GF-D8 (cell line): ENCODE data around the gene DLGAP3.

Experiments
- DNase-seq: peaks from one replicate; lab custom pipeline; 2025; lab: John Stamatoyannopoulos, UW

DLGAP3 gene

DNA sequence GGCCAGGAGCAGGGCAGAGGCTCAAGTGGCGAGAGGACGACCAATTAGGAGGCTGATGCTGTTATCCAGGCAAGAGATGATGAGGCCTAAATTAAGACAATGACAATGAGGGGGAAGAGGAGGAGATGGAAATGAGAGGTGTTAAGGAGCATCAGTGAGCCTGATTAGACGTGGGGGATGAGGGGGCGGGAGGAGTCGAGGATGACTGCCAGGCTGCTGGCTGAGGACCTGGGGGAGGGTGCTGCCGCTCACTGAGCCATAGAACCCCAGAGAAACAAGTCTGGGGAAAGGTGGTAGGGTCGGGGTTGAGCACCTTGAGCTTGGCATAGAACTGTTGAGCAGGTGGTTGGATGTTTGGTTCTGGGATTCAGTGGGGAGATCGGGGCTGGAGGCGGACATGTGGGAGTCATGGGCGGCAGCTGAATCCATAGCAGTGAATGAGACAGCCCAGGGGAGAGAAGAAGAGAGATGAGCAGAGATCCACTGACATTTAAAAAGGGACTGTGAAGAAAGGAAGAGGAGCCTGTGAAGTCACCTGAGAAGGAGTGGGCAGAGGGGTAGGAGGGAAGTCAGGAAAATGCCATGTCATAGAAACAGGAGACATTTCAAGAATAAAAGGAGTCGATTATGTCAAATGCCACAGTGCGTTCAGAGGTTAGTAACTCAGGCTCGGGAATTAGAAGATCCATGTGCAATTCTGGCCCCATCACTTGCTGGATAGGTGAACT is 28.5 kb downstream of the DLGAP3 start:
- no peak for DNase-seq

DNA sequence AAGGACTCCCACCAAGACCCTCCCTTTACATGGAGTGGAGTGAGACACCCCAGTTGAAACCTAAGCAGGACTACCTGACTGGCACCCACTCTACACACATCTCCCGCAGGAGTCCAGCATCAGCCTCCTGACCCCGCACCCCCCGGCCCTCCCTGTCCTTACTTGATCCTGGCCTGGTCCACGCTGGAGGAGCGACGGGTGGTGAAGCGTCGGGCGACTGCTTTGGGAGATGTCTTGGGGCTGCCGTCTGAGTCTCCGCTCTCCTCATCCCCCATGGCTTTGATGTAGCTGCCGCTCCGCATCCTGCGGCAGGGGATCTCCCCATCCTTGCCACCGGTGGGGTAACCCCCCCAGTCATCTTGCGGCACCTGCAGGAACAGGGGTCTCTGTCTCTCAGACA is 29.5 kb downstream of the DLGAP3 start:
- DNase-seq: no peak

DNA sequence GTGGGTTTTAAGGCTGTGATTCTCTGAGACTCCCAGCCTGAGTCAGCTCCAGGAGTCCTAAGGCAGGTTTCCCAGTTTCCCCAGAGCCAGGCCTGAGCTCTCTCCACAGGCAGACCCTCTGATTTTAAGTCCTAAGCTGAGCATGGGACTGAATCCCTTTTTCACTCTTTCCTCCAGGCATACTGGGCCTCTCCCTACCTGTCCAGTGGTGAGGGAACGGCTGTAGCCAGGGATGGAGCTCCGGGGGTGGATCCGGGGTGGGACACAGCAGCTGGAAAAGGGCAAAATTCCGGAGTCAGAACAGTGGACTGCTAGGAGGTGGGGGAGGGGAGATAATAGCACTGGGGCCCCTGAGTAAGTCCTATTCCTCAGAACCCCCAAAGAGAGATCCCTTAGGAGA is 30.0 kb downstream of the DLGAP3 start:
- DNase-seq: no peak

DNA sequence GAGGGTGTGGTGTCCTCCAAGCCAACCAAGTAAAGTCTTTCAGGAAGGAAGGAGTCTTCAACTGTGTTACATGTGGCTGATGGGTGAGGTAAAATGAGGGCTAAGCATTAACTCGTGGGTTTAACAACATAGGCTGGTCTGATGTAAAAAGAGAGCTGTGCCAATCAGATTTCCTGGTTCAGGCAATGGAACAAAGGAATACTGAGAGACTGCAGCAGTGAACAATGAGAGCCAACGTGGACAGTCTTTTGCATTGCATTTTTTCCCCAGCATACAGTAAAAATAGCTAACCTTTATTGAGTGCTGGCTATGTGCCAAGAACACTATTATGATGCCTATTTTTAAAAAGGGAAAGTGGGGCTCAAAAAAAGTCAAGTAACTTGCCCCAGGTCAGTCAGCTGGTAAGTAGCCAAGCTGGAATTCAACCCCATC is 31.1 kb downstream of the DLGAP3 start:
- no peak for DNase-seq

DNA sequence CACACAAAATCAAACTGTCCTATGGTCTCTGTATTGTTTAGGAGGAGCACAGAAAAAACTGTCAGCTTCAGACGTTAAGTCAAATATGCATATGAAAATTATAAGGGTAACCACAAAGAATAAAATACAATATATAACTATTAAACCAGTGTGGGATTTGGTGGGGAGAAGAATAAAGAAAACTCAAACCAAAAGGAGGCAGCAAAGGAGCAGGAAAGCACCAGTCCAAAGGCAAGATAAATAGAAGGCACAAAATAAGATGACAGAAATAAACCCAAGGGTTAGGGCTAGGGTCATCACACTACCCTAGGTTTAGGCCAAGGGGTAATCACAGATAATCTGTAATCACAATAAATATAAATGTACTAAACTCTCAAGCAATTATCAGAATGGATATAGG is 32.8 kb downstream of the DLGAP3 start:
- DNase-seq: no peak

DNA sequence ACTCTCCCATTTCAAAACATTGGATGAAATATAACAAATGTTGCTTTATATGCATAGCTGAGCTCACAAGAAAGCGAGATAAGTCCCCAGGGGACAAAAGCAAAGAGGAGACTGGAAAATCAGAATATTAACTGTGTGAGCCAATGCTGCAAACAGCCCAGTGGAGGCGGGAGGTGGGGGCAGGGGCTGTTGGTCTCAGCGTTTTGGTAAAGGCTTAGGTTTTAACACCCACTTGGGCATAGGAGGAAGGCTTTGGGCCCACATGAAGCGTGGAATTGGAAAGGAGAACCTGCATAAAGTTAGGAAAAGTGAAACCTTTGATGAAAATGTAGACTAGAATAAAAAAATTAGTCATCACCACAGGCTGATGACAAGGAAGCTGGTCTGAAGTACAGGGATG is 39.7 kb downstream of the DLGAP3 start:
- DNase-seq: no peak

DNA sequence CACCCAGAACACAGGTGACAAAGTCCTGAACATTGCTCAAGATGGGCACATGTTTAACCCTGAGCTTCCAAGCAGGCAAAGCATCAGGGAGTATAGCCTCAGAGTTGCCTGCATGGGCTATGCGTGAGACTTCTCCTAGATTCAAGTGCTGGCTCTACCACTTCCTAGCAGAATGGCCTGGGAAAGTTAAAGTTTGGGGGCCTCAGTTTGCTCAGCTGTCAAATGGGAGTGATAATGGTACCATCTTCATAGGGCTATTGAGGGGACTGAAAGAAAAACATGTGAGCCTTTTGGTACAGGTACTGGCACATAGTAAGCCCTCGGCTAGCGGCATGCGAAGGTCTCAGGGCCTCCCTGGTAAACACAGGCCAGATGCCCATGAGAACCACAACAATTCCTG is 41.9 kb downstream of the DLGAP3 start:
- DNase-seq: no peak

DNA sequence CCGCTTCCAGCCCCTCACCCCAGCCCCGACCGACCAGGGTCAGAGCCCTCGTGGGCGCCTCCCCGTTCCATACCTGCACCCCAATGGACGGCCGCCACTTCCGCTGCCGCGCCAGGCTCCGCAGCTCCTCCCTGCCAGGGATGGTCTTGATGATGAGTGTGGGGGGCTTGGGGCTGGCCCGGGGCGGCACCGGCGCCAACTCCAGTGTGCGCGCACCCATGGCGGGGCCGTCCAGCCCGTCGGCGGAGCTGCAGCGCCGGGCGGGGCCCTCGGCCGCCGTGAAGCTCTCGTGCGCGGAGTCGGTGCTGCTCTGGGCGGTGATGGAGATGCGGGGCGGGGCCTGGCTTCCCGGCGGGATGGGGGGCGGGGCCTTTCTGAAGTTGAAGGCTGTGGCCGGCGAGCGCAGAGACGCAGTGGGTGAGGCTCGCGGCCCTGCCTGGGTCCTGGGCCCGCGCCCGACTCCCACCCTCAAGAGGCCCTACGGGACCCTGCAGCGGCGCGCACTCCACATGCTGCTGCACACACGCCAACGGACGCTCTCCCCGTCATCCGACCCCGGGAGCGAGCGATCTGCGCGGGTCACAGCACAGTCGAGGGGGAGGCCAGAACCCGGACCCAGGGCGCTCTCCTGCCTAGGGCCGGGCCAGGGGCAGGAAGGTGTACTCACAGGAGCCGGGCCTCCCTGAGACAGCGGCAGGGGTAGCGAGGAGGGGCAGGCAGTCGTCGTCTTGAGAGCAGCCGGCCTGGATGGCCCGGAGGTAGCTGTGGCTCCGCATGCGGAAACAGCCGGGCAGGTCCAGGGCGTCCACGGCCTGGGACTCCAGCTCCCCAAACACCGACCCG is 43.8 kb downstream of the DLGAP3 start:
- no peak for DNase-seq

DNA sequence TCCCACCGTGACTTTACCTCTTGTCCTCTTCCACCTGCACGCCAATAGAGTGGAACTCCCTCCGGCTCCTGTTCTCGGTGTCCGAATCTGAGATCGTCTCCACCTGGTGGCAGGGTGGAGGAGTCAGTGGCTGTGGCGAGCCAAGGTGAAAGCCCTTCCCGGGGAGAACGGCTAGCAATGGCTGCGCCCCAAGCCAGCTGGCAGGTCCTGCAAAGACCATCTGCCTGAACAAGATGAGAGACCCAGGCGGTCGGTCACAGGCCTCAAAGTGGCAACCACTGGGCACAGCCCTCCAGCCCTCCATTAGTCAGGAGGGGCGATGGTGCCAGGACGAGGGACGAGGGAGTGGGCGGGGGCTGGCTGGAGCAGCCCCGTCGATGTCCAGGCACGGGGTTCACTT is 44.5 kb downstream of the DLGAP3 start:
- no peak for DNase-seq

DNA sequence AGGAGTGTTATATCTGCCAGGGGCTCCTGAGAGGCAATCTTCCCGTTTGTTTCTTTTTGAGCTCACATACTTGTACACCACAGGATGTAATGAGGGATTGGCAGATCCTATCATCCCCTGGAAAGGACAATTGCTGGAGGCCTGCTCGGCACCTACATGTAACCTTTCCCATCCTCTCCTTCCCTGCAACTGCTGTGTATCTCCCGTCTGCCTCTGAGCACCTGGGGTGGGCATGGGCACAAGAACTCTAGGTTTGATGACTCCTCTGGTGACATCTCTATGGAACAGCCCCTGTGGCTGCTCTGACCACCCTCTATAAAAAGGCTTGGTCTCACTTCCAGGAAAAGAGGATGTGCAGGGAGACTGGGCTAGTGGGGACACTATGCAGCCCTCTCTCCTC is 44.9 kb downstream of the DLGAP3 start:
- no peak for DNase-seq

DNA sequence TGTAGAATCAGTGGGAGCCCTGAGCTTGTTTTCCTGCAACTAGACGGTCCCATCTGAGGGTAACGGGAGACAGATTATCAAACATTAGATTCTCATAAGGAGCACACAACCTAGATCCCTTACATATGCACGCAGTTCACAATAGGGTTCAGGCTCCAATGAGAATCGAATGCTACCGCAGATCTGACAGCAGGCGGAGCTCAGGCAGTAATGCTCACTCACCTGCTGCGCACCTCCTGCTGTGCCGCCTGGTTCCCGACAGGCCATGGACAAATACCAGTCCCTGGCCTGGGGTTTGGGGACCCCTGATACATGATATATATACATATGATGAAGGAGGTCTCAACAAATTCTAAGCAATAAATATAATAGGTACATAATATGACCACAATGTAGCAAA is 50.2 kb downstream of the DLGAP3 start:
- no peak for DNase-seq

DNA sequence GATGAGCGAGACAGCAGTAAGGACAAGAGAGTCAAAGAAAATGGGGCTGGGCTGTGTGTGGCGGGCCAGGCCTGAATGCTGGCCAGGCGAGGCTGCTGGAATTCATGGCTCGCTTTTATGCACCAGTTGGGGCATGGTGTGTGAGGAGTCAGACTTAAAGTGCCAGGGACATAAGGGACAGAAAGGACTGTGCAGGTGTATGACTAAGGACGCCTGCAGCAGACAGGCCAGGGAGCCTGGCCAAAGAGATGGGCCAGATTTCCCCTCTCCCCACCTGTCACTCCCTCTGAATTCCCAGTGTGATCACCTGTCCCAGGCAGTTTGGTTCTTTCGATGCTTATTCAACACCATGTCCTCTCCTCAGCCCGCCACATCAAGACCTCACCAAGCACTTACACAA is 53.0 kb downstream of the DLGAP3 start:
- DNase-seq: no peak

DNA sequence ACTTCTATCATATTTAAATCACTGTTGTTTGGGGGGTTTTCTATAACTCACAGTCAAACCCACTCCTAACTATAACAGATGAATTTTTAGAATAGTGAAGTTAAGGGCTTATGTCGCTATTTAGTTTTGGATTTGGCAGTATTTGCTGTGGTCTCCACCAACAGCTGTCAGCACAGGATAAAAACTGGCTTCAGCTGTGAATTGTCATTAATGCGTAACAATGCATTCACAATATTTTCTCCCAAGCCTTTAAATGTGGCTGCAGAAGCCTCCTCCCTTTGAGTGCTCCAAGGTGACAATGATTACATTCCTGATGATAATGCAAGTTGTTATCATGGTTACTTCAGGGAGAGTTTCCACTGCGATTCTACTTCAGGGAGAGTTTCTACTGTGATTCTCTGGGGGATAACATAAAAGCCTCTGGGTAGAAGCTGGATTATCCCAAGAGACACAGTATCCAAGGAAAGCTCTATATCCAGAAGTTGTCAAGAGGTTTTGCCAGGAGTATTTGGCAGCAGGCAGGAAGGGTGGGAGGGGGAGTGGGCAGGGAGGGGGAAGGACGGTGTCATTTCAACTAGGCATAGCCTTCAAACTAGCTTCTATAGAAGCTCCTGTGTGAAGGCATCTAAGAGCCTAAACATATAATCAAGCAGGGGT is 55.0 kb downstream of the DLGAP3 start:
- DNase-seq: no peak

DNA sequence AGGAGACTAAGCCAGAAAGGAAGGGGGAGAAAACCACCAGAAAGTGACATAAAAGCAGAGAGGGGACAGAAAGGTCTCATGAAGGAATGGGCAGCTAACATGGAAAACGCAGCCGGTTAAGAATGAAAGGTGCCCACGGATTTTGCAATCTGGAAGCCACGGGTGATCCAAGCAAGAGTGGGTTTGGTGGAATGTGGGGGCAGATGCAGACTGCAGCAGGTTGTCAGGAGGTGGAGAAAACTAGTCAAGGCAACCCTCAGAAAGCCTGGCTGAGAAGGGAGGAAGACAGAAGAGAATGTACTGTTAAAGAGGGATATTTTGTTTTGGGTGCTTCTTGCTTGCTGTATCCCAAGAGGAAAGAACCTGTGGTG is 57.3 kb downstream of the DLGAP3 start:
- no peak for DNase-seq

DNA sequence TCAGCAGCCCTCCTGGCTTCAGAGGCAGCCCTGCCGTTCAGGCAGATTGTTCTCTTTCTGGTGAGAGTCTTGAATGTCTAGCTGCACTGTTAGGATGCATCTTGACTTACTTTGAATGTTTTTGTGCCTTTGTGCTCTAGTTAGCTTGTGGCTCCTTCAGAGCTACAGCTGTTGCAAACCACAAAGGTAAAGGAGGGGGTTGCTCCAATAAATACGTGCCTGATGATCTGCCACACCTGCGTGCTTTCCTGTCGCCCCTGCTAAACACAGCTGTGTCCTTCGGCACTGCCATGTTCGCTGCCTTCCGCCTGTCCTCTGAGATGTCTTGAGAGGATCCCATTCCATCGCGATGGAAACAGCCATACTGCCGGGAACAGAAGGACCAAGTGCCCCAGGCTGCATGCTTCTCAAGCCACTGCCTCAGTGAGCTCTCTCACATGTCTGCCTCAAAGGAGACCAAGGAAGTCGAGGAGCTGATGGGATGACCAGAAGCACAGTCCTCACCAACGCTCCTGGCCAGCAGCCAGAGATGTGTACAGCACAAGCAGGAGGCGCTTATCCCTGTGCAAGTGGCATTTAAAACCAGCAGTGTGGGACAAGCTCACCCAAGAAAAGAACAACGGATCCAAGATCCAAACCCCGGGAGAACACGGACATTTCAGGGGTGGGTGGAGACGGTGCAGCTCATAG is 57.9 kb downstream of the DLGAP3 start:
- no peak for DNase-seq

DNA sequence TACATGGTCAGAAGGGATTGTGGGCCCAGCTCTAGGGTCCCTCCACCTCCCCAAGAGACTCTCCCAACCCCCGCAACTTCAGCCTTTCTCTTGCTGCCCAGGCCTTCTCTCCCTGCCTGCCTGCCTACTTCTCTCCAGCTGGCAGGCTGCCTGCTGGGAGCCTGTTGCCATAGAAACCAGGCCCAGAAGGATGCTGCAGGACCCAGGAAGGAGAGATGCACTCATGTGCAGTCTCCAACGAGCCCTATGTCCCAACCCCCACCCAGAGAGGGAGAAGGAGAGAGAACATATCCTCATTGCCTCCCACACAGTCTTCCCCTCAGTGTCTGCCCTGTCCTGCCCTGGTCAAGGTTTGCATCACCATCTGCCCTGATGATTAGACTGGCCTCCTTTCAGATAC is 59.1 kb downstream of the DLGAP3 start:
- no peak for DNase-seq

DNA sequence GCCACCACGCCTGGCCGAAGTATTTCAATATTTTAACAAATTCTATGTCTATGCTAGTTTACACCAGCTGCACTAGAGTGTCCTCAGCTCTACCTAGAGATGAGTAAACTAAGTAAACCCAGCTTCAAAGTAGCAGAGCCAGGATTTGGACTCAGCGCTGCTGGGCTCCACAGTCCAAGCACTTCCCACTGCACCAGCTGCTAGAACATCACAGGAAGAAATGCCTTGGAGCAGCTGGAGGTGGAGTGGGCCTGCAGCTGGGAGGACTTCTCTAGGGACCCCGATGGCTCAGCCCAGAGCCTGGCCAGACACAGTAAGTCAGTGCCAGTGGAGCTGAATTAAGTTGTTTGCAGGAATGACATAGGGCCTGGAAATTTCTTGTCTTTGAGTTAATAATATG is 59.7 kb downstream of the DLGAP3 start:
- DNase-seq: no peak

DNA sequence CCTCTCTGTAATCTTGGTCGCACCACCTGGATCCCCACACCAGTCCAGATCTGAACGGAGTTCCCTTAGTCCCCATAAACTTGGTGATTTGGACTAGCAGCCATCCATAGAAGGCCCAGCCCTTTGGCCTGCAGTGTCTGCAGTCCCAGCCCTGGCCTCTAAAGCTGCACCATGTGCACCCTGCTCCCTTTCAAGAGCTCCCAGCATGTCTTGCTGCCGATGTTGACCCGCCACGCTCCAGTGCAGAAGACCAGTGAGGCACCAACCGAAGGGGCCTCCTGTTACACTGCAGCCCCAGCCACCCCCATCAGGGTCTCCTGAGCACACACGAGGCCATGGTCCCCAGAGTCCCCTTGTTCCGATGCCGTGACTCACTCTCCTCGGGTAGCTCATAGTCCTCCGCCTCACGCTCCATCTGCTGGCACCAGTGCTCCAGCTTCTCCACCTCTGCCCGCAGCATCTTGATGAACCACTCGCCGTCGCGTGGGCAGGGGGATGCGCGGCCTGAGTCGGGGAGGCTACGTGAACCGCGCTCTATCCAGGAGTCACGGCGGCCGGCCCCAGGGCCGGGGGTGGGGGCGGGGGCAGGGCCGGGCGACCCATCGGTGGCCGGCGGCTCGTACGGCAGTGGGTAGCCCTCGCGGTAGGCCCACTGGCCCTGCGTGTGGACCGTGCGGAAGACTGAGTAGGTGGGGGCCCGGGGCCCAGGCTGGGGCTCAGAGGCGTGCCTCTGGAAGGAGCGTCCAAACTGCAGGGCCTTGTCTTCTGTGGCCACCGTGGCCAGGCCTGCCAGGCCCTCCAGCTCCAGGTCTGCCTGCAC is 61.0 kb downstream of the DLGAP3 start:
- DNase-seq: no peak

DNA sequence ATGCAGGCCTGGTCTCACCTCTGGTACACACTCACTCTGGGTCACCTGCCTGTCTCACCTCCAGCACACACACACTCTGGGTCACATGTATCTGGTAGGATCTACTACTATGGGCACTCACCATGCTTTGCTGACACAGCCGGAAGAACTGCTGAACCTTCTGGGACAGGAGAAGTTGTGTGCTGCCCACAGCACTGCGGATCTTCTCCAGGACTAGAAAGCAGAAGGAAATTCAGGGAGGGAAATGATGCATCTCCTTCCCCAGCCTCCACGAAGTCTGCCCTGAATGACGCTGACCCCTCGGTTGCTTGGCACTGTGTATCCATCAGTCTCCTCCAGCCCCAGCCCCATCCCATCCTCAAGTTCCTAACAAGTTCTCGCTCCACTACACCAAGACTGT is 62.0 kb downstream of the DLGAP3 start:
- DNase-seq: no peak

DNA sequence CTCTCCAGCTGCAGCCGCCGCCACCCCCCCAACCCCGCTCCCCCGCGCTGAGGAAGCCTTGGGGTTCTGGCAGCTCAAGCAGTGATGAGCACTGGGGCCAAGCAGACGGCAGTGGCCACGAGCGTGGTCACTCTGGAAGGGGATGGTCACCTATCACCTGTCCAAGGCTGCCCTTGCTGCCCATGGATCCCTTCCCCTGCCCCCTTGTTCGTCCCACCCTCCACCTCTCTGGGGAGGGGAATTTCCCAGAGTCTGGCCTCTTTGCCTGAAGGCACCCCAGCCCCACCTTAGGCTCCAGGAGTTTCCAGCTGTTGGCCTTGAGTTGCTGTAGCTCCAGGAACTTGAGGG is 62.7 kb downstream of the DLGAP3 start:
- no peak for DNase-seq

DNA sequence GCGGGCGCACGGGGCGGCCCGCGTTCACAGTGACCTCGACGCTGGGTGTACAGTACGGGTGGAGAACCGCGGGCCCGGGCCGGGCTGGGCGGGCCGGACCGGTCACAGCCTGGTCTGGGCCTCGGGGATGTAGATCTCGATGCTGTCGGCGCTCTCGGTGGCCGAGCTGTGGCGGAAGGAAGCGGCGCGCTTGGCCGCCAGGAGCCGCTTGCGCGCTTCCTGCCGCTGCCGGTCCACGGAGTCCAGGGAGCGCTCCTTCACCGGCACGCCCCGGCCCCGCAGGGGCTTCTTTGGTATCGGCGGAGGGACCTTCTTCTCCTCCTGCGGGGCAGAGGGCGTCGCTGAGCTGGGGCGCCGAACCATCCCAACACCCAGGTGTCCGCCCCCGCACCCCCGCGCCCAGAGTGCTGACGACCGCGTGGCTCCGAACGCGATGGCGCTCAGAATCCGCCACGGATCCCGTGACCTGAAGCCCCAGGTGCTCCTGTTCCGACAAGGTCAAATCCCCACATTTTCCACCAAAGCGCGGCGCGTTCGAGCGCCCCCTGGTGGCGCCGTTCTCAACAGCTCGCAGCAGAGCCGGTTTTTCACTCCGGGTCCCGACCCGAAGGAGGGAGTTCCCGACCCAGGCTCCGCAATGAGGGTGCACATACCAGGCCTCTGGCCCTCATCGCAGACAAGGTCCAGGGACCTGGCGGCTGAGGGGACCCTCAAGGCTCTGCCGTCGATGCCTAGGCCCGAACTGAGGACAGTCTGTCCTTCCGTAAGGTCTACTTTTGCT is 63.3 kb downstream of the DLGAP3 start:
- no peak for DNase-seq
